GM19193 (cell line): ENCODE data around the gene RANBP10.

ENCODE experiments used
- POLR2A ChIP-seq: IDR thresholded peaks from 4 replicates; pipeline ENCODE4 v1.6.1; 2011; ENCODE audit not compliant: insufficient read depth, insufficient read length; ENCODE audit errors: extremely low read depth

Gene RANBP10

GRCh38 chr16:67806428-67807147 is at the start of gene RANBP10, which contains the start of gene TSNAXIP1:
Gene RANBP10, minus strand, starts transcription at chr16:67806560. Its CDS starts 24 bp downstream, at chr16:67806536.
Gene TSNAXIP1, plus strand, starts transcription at chr16:67806889. Its CDS starts 261 bp downstream, at chr16:67807150.
- TF ChIP-seq POLR2A: peak; percentile 88

DNA sequence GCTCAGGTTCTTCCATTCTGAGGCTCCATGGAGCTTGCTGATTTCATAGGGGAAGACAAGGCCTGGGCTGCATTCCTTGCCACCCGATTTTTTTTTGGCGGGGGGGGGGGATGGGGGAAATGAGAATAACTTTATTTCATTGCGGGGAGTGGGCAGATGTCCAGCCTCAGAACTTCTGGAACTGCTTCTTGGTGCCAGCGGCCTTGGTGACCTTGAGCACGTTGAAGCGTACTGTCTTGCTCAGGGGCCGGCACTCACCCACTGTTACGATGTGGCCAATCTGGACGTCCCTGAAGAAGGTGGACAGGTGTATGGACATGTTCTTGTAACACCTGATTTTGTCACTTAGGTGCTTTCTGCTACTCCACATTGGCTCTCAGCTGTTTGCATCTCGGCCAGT is 49.4 kb upstream of the RANBP10 start:
- TF ChIP-seq POLR2A: no peak

DNA sequence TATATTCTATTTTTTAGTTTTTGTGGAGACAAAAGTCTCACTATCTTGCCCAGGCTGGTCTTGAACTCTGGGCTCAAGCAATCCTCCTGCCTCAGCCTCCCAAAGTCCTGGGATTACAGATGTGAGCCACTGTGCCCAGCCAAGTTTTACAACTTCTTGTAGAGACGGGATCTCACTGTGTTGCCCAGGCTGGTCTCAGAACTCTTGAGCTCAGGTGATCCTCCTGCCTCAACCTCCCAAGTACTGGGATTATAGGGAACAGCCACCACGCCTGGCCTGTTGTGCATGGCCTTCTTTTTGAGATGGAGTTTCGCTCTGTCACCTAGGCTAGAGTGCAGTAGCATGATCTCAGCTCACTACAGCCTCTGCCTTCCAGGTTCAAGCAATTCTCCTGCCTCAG is 47.3 kb upstream of the RANBP10 start:
- TF ChIP-seq POLR2A: no peak

DNA sequence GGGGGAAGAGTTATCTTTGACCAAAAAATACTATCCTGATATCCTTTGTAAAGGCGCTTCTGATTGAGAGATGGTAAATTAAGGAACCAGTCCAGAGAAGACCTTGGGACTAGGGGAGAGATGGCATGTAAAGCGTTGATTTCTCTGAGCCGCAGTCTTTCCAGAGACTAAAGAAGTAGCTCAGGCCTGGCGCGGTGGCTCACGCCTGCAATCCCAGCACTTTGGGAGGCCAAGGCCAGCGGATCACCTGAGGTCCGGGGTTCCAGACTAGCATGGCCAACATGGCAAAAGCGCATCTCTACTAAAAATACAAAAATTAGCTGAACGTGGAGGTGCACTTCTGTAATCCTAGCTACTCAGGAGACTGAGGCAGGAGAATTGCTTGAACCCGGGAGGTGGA is 41.8 kb upstream of the RANBP10 start:
- TF ChIP-seq POLR2A: no peak

DNA sequence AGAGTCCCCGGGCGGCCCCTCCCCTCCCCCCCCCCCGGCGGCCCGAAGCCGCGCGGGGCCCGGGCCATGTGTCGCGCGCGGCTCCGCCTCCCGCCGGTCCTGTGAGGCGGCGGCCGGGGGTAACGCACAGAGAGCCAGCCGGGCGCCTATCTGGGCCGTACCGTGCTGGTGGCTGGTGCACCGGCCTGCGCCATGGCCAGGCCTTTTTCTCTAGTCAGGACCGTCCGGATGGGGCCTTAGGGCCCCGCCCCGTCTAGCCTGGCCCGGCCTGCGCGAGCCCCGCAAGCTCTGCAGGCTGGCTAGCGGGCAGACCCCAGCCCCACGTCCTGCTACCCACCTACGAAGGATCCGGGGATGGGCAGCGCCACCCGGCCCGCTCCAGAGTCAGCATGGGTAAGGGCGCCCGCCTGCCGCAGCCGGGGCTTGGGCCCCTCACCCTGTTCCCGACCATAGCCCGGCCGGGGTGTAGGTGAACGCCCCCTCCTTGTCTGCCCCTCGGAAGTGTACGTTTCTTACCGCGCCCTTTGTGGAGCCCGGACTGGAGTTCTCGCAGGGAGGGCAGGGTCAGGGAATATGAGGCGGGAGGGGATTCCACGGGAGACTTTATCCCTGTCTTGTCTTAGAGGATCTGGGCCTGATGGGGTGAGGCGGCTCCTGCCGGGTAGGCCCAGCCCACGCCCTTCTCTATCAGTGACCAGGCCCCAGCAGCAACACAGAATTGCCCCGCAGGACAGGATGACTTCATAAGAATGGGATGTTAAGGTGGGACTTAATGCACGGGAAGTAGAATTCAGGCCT is 40.9 kb upstream of the RANBP10 start, which contains the start of gene CENPT:
Gene CENPT, minus strand, starts transcription at position 630 of the 798 bp plus-strand sequence. CDS start 13,834 bp downstream, outside the sequence.
- no peak for TF ChIP-seq POLR2A

DNA sequence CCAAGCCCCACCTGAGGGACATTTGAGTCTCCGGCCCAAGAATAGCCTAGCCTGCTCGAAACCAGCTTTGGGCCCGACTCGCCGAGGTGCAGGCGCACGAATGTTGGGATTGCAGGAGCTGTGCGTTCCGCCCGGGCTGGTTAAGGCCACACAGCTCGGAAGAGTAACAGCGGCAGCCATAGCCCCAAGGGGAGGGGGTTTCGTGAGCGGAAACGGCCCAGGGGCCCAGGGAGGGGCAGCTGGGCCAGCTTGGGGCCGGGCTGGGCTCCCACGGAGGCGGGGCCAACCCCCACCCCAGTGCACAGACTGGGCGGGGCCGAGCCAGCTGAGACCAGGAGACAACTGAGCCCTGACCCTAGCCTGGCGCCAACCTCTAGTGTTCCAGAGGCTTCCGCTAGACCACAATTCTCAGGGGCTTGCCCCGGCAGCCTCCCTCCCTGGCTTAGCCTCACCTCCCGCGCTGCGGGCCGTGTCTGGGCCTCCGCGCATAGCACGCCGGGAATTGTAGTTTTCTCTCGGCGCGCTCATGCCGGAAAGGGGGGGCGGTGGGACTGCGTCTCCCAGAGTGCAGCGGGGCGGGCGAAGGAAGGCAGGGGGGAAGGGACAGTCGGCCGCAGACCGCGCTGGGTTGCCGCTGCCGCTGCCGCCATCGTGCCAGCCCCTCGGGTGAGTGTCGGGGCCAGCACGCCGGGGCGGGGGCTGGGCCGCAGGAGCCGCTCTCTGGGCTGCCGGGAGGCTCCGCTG is 40.1 kb upstream of the RANBP10 start, which contains the start of gene NUTF2:
Gene NUTF2, plus strand, starts transcription at position 614 of the 744 bp plus-strand sequence. CDS start 18,198 bp downstream, outside the sequence.
- TF ChIP-seq POLR2A: peak; percentile 62

GRCh38 chr16:67846063-67846319 is 39.6 kb upstream of the RANBP10 start:
- no peak for TF ChIP-seq POLR2A

- TF ChIP-seq POLR2A: no peak
Measured at GRCh38 chr16:67845291-67846062, 39.1 kb upstream of the RANBP10 start.

DNA sequence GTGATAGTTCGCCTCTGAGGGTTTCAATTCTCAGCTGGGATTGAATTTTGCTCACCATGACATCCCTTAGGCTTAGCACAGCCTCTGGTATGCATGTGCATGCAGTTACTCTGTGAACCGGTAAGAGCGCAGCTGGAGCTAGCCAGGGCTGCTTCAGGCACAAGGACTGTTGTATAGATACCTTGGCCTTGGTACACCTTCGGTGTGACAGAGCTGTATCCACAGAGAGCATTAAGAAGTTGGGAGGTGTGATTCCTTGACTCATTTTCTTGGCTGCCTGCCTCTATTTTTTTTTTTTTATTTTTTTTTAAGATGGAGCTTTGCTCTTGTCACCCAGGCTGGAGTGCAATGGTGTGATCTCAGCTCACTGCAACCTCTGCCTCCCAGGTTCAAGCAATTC is 38.1 kb upstream of the RANBP10 start:
- no peak for TF ChIP-seq POLR2A

GRCh38 chr16:67843343-67843765 is 37.0 kb upstream of the RANBP10 start:
- no peak for TF ChIP-seq POLR2A

DNA sequence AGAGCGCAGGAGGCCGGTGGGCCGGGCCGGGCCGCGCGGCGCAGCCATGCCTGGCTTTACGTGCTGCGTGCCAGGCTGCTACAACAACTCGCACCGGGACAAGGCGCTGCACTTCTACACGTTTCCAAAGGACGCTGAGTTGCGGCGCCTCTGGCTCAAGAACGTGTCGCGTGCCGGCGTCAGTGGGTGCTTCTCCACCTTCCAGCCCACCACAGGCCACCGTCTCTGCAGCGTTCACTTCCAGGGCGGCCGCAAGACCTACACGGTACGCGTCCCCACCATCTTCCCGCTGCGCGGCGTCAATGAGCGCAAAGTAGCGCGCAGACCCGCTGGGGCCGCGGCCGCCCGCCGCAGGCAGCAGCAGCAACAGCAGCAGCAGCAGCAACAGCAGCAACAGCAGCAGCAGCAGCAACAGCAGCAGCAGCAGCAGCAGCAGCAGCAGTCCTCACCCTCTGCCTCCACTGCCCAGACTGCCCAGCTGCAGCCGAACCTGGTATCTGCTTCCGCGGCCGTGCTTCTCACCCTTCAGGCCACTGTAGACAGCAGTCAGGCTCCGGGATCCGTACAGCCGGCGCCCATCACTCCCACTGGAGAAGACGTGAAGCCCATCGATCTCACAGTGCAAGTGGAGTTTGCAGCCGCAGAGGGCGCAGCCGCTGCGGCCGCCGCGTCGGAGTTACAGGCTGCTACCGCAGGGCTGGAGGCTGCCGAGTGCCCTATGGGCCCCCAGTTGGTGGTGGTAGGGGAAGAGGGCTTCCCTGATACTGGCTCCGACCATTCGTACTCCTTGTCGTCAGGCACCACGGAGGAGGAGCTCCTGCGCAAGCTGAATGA is 36.4 kb upstream of the RANBP10 start:
- peak; percentile 22 for TF ChIP-seq POLR2A

DNA sequence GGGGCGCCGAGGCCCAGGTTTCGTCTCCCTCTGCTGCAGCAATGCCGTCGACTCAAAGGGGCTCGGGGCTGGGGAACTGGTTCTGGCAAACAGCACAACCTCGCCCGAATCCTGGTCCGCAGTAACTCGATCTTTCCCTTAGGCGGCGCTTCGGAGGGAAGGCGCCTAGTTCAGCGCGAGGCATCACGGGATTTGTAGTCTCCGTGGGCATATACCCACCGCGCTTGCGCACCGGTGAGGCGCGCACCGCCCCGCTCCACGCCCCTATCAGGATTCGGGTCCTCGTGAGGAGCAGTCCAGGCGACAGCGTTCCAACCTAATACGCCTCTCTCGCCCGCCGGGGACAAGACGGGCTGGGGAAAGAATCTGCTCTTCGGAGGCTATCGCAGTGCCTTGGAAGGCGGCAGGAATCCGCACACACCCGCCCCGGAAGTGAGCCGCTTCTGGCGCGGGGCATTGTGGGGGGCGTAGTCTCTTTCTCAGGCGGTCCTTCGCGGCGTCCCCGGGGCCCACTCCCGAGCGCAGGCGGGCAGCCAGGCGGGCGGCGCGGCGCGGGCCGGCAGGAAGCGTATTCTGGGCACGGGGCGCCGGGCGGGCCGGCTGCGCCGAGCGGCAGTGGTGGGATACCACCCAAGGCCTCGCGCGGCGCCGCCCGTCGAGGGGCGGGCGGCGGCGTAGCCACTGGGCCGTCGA is 35.6 kb upstream of the RANBP10 start, which contains the start of gene THAP11:
Gene THAP11, plus strand, starts transcription at position 505 of the 693 bp plus-strand sequence. CDS start 235 bp downstream, outside the sequence.
- peak; percentile 21 for TF ChIP-seq POLR2A
